CD4-positive, alpha-beta T cell treated with Interleukin-15 for 4 hours (primary cell): ENCODE results near the gene RTTN.
"Not testable (repeated sequence)": the region's sequence is repeated elsewhere in the genome, so short reads cannot be mapped to it uniquely, and the experiment has no call there.

ENCODE experiments used
- DNase-seq: peaks from one replicate; pipeline ENCODE4 v3.0.0-alpha.2; 2020; ENCODE audit warnings: low spot score

The RTTN gene

GRCh38 chr18:70205421-70206397 lies at the start of gene RTTN:
Gene RTTN, minus strand, starts transcription at chr18:70205687. Its CDS starts 29 bp downstream, at chr18:70205658.
- DNase-seq = peak; percentile 93

DNA sequence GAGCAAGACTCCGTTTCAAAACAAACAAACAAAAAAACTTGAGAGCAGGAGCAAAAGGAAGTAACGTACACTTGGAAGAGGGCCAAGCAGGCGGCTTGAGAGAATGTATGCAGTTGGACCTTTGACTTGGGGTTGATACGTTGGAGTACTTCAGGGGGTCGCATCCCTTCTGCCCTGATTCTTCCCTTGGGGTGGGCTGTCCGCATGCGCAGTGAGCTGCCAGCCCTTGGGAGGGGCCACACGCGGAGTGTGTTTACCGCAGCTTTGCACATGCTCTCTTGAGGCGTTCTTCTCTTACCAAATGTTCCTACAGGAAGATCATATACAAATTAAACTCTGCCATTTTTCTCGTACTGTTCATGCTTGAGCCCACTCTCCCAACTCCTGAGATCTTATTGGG lies 45.3 kb upstream of the RTTN start:
- DNase-seq = no peak

DNA sequence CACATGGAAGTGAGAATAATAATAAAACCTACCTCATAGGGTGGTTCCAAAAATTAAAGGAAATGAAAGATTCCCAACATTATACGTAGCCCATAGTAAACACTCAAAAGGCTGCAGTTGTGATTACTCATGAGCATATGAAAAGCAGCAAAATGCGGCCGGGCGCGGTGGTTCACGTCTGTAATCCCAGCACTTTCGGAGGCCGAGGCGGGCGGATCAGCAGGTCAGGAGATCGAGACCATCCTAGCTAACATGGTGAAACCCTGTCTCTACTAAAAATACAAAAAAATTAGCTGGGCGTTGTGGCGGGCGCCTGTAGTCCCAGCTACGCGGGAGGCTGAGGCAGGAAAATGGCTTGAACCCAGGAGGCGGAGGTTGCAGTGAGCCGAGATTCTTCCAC lies 44.4 kb upstream of the RTTN start:
- not testable (repeated sequence) for DNase-seq

DNA sequence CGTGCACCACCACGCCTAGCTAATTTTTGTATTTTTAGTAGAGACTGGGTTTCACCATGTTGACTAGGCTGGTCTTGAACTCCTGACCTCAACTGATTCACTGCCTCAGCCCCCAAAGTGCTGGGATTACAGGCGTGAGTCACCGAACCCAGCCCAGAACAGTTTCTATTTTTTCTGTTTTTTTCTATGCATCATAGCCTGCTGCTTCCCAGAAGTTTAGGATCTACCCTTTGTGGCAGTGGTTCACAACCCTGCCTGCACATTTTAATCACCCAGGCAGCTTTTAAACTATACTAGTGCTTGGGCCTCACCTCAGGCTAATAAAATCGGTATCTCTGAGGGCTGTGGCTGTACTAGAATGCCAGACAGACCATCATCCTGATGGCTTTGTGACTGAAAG lies 43.6 kb upstream of the RTTN start:
- no peak for DNase-seq

GRCh38 chr18:70246061-70246466 lies 40.6 kb upstream of the RTTN start:
- DNase-seq = no peak

- DNase-seq = no peak
These were observed 37.8 kb upstream of the RTTN start for GRCh38 chr18:70243131-70243929.

GRCh38 chr18:70236921-70237320 lies 31.4 kb upstream of the RTTN start:
- not testable (repeated sequence) for DNase-seq

DNA sequence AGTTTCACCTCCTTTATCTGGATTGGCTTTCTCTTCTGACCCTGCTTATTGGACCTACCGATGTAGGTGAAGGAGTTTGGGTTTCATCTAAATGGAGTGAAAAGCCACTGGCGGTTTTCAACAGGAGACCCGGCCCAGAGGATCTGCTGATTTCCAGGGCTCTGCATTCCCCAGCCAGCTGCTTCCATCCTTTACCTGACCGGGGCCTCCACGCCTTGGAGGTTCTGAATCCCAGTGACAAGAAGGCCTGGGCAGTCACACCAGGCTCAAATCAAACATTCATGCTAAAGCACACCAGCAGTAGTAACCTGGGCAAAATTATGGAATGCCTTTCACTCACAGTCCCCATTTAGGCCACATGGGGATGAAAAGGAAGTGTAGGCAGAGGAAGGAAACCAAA lies 30.0 kb upstream of the RTTN start:
- no peak for DNase-seq

- DNase-seq = no peak
These were observed 29.4 kb upstream of the RTTN start for GRCh38 chr18:70234667-70235459.

DNA sequence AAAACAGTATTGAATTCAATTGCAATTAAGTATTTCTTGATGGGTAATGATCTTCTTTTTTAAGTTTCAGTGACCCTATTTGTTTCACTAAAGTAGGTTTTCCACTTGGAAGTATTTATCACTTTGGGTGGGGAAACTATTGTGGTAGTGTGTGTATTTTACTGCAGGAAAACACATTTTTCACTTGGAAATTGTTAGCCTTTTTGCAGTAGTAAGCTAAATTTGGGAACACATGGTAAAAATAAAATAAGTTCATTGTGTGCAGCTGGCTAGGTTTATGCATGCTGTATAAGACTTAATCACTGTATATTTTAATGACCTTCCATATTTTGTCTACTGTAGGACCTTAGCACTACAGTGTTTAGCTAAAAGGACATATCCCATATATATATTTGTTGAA lies 28.5 kb upstream of the RTTN start:
- DNase-seq = no peak

GRCh38 chr18:70232261-70232660 lies 26.8 kb upstream of the RTTN start:
- DNase-seq = no peak

- DNase-seq = no peak
These were observed 24.2 kb upstream of the RTTN start for GRCh38 chr18:70229639-70230038.

- no peak for DNase-seq
These were observed 23.0 kb upstream of the RTTN start for GRCh38 chr18:70228536-70228935.

GRCh38 chr18:70227438-70227837 lies 22.0 kb upstream of the RTTN start:
- no peak for DNase-seq

DNA sequence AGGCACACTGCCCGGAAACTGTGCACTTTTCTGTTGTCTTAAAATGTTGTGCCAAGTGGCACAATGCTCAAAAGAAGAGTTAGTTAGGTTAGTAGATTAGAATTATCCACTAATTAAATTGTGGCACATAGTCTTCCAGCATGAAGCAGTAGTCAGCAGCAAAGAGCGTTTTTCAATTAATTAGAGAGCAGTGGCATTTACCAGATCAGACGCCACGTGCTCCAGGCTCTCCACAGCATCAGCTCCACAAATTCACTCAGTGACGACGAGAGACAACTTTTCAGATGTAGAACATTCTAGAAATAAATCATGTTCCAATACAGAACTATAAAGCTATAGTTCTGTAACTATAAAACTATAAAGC lies 16.4 kb upstream of the RTTN start:
- no peak for DNase-seq

DNA sequence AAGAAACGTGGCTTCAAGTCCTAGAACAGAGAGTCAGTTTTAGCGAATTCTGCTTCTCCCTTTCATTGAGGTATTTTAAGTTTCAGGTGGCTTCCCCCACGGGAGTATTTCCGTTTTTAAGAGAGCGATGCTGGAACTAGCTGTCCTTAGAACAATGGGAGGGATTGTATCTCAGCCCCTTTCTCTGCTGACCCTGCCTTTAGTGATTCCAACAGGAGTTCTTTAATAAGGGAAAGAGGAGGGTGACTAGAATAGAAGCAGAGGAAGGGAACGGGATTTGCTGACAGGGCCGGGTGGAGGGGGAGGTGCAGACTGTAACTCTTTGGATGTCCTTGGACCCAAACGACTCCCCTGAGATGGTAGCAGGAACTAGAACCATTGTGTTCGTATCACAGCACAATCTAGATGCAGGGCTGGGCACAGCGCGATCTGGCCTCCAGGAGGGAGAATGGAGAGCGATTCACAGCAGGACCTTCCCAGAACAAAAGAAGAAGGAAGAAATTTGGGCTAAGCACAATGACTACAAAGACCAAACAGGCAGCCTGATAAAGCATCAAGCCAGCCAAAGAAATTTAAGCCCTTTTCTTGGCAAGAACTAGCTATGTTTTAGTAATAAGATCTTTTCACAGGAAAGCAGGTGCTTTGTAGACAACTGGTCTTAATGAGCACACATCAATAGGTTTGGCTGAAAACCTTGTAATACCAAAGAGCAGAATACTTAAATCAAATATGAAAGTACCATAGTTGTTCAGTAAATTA lies 15.8 kb upstream of the RTTN start:
- no peak for DNase-seq

DNA sequence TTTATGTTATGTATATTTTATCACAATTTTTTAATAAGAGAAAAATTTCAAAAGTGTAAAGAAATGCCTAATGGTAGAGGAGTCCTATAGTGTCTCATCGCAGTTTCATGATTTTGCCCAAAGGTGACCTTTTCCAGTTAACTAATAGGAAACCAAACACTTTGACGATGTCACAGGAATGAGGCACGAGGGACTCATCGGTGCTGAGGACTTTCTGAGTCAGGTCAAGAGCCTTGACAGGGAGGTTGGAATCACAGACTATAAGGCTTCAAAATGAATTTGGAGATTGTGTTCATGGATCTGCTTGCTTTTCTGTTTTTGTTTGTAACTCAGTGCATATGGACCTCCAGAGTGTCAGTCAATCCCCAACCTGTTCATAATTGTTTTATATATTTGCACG lies 15.1 kb upstream of the RTTN start:
- no peak for DNase-seq

- no peak for DNase-seq
These were observed 14.2 kb upstream of the RTTN start for GRCh38 chr18:70219688-70220087.

DNA sequence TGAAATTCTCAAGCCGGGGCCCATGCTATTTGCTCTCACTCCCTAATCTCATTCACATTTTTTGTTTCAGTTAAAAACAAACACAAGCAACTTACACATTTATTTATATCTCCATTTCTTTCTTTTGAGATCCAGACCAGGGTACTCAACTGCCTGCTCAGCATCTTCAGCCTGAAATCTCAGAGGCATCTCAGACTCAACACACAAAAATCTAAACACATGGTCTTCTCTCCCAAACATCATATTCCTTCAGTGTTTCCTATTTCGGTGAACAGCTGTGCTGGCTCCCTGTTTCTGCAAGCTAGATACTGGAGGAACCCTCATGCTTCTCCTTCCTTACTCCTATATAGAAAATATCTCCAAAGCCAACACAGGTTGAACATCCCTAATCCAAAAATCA lies 11.3 kb upstream of the RTTN start:
- DNase-seq = no peak

GRCh38 chr18:70207181-70207580 lies 1.7 kb upstream of the RTTN start:
- no peak for DNase-seq

DNA sequence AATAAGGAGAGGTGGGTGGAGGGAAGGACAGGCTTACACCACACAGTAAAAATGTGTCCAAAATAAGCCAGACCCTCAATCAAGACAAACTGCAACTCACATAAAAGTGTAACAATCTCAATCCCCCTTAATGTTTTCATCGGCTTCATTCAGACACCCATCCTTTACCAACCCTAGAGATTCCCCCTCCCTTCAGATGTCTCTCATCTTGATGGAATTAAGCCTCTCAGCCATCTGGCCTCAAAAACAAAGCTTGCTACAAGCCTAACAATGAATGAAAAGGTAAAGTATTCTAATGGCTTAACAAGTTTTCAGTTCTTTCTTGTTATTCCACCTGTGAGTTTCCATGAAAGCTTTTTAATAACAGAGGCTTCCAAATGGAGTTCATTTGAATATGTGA lies 5.2 kb downstream of the RTTN start:
- DNase-seq = no peak

DNA sequence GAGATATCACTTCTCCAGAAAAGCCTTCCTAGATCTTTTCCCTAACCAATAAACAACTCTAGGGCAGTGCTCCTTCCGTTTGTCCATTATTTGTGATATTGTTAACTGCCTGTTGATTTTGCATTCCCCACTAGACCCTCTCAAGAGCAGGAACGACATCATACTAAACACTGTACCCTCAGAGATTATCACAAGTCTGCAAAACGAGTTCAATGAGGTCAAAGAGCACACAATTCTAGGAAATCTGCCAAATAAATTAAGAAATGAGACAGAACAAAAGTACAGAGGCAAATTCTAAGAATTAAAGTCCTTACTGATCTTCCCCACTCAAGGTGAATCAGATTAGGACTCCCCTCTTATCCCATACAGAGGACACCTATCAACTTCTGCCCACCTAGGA lies 7.6 kb downstream of the RTTN start:
- DNase-seq = no peak
